HG03097 (cell line): ENCODE data around the gene ALKBH4.

Experiments used
- ATAC-seq: cut with Tn5 transposase; IDR thresholded peaks from one replicate; pipeline ENCODE4 v1.9.1; 2021; ENCODE audit not compliant: unreplicated experiment, low FRiP score

Gene ALKBH4

GRCh38 chr7:102431617-102432298, 32.9 kb downstream of the ALKBH4 start:
- ATAC-seq: no peak

DNA sequence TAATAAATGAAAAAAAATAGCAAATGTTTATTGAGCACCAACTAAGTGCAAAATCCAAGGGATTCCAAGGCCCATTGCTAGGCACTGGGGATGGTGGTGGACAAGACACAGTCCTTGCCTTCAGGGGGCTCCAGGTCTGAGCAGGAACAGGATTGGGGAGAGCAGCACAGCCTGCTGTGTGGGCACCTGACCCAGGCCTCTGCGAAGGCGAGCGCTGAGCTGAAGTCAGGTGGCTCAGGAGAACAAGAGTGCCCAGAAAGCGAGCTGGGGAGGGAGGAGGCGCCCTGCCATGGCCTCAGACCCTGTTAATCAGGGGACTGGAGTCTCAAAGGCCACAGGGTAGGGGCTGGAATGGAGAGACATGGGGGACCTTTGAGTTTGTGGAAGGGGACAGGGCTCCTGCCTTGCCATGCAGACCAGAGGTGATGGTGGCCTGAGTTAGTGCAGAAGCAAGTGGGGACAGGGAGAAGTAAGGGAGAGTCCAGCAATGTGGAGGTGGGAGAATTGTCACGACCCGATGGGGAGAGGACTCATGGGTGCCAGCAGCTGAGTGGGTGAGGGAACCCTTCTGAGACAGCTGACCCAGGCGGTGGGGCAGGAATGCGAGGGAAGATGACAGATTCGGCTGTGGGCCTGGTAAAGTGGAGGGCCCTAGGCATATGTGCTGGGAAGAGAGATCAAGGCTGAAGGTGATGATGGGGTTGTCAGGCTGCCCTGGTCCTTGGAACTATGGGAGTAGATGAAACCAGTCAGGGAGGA, 35.3 kb downstream of the ALKBH4 start:
- ATAC-seq: no peak

- ATAC-seq: no peak
Observed at GRCh38 chr7:102427019-102427405, 37.7 kb downstream of the ALKBH4 start.

DNA sequence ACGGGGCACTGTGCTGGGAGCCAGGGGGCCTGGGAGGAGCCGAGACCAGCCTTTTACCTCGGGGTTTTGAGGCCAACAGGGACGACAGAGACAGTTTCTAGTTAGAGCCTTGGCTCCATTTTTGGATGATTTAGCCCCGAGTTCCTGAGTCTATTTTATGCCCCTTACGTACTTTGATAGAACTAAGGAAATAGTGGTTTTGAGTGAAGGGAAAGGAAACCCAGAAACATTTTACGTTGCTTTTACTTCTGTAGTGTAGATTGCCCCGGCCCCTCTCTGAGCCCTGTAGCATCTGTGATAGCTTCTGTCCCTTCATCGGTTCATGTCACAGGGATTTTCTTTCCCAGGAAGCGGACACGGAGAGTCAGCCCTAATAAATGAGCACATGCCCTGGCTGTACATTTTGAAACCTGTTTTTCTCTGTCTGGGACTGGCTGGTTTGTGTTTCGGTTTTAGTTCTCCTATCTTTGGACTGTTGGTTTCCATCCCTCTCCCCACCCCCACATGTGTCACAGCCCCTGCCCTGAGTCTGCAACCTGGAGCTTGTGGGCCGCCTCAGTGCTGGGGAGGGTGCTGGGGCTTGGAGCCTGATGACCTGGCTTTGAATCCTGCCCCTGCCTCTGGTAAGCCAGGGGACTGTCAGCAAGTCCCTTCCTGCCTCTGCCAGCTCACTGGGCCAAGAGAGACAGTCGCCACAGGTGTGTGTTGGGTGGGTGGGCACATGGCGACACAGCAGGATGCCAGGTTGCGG, 38.2 kb downstream of the ALKBH4 start:
- peak; percentile 54 for ATAC-seq

DNA sequence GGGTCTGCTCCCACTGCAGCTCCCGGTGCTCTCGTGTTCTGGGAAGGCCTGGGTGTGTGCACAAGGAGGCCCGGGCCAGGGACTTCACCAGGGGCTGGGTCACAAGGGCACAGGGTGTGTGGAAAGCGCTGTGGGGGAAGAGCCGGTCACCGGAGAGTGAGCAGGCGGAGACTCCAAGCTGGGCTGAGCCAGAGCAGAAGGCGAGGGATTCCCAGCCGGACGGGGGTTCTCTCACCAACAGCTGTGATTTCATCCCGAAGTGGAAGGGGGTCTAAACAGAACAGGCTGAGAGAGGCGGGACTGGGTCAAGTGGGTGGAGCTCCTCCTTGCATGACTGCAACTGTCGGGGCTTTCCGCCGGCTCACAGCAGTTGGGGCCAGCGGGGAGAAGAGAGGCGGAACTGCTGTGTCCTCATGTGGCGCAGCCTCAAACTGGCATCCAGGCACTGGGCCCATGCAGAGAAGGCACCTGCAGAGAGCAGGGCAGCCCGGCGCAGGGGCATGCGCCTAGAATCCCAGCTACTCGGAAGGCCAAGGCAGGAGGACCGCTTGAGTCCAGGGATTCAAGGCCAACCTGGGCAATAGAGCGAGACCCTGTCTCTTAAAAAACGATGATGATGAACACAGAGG, 38.9 kb downstream of the ALKBH4 start:
- ATAC-seq: peak; percentile 54

DNA sequence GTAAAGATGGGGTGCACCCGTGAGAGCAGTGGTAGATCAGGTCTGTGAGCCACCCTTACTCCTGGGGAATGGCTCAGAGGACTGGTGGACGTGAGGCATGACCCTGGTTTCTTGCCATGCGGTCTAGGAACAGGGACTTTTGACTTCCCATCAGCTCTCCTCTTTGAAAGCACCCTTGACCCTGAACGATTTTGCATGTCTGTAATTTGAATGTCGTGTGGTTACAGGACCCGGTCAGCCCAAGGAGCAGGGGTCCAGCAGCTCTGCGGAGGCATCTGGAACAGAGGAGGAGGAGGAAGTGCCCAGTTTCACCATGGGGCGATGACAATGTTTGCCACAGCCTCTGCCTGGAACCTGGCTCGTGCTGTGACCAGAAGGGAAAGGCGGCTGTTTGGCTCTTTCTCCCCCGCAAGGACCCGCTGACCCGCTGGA, 39.9 kb downstream of the ALKBH4 start:
- no peak for ATAC-seq

- no peak for ATAC-seq
Observed at GRCh38 chr7:102424129-102424551, 40.5 kb downstream of the ALKBH4 start.

- ATAC-seq: no peak
Observed at GRCh38 chr7:102421706-102422240, 42.9 kb downstream of the ALKBH4 start.

- ATAC-seq: no peak
Observed at GRCh38 chr7:102418592-102418991, 46.1 kb downstream of the ALKBH4 start.

- ATAC-seq: no peak
Observed at GRCh38 chr7:102417105-102417504, 47.6 kb downstream of the ALKBH4 start.

DNA sequence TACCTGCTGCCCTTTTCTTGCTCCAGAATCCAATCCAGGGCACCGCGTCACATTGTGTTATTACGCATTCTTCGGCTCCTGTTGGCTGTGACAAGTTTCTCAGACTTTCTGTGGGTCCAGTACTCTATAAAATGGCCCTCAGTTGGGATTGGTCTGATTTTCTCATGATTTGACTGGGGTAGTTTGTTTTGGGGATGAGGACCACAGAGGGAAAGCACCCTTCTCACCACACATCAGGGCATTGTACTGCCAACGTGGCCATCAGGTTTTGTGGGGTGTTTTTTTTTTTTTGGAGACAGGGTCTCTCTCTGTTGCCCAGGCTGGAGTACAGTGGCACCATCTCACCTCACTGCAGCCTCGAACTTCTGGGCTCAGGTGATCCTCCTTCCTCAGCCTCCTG, 48.3 kb downstream of the ALKBH4 start:
- no peak for ATAC-seq

DNA sequence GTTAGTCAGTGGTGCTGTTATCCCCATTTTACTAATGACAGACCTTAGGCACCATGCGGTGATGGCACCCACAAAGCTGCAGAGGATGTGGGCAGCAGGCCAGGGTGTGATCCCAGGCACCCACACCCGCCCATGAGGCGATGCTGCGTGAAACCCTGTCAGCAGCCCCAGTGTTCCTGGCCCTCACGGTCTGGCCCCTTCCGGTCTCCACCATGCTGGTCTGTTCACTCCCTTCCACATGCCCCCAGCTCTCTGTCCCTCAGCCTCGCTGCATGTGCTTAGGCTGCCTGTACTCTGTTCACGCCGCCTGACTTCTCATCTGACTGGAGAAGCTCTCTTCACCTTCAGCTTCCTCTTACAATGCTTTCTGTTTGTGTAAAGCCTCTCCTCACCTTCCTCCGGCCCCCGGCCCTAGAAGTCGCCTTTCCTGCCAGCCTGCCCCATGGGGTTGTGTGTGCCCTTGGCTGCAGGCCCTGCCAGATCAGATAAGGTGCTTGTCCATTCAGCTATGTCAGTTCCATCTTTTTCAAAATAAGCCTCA, 48.9 kb downstream of the ALKBH4 start:
- peak; percentile 48 for ATAC-seq

DNA sequence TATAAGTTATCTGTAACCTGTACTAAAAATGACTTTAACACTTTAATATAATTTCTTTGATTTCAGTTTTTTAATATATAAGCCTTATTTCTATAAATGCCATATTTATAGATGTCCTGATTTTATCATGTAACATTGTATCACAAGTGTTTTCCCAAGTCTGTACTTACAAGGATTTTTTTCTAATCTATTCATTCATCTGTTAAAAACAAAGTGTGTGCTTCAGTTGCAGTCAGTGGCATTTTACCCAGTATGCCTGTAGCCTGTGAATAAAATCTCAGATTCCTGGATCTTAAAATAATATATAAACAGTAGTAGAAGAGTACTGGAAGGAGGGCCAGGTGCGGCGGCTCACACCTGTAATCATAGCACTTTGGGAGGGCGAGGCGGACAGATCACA, 51.1 kb downstream of the ALKBH4 start:
- ATAC-seq: no peak

DNA sequence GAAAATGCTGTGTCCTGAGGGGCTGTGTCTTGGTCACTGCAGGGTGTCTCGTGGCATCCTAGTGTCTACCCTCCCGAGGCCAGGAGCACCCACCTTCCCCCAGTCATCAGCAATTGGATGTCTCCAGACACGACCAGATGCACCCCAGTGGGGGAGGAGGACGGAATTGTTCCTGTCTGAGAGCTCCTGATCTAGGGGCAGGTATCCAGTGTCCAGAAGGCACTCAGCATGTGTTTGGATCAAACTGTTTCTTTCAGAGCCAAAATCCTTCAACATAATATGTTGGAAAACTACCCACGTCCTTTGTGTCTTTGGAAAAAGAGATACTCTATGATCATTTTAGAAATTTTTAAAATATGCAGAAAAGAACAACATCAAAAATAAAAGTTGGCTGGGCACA, 51.6 kb downstream of the ALKBH4 start:
- no peak for ATAC-seq

GRCh38 chr7:102412548-102412947, 52.1 kb downstream of the ALKBH4 start:
- ATAC-seq: no peak

- no peak for ATAC-seq
Observed at GRCh38 chr7:102410918-102411317, 53.7 kb downstream of the ALKBH4 start.

- no peak for ATAC-seq
Observed at GRCh38 chr7:102410123-102410522, 54.5 kb downstream of the ALKBH4 start.

DNA sequence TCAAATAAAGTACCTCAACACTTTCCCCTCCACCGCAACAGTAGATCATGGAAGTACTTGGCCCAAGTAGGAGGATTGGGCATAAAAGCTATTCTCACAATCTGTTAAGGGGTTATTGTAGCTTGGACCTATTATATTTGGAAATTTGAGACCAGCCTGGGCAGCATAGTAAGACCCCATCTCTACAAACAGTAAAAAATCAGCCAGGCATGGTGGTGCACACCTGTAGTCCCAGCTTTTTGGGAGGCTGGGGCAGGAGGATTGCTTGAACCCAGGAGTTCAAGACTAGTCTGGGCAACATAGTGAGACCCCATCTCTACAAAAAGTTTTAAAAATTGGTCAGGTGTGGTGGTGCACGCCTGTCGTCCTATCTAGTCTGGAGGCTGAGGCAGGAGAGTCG, 55.3 kb downstream of the ALKBH4 start:
- ATAC-seq: no peak

DNA sequence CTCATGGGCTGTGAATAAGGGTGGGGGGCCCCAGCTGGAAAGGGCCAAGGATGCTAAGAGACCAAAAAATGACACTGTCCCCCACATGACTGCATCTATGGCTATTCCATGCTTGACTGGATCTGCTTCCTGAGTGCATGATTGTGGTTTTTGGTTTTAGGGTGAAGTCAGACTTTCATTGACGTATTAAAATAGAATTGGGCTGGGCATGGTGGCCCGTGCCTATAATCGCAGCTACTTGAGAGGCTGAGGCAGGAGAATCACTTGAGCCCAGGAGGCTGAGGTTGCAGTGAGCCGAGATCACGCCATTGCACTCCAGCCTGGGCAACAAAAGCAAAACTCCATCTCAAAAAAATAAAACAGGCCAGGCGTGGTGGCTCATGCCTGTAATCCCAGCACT, 56.1 kb downstream of the ALKBH4 start:
- ATAC-seq: peak; percentile 55

GRCh38 chr7:102407910-102408309, 56.8 kb downstream of the ALKBH4 start:
- no peak for ATAC-seq
